ENCODE measurements around the gene SPX.

DNA sequence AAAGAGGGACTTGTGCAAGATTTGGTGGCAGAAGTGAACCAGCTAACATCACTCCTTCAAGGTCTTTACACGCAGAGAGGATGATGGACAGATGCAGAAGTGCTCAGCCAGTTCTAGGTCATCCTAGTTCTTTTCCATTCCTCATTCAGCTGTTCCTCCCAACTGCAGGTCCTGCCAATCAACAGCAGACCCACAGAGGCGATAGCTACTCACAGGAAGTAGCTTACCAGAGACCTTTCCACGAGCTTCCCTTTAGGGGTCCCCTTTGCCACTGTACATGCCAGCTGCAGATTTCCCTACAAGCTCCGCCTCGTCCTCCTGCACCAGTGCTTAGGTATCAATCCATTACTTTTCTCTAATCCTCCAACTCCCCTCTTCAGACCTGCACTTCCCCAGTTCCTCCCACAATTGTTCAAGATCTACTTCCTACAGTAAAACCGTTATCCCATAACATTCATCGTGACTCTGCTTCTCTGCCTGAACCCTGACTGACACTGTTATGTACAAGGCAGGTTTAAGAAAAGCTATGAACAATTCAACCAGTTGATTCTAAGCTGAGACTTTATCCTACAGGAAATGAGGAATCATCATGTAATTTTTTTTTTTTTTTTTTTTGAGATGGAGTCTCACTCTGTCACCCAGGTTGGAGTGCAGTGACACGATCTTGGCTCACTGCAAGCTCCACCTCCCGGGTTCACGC, 47.2 kb upstream of the SPX start:
- TF ChIP-seq CTCF (conservative IDR thresholded peaks at IDR 0.05; ENCODE audit: low read length) (no peak), EZH2phosphoT487 (IDR thresholded peaks at IDR 0.05; ENCODE audit: borderline replicate concordance) (no peak)
